ENCODE data around the gene EGFLAM. TPM values are rescaled to one million over a fixed set of nuclear protein-coding genes. Genes with fewer than 3 reads are reported as not detected.

Gene EGFLAM
- total and polyA plus RNA-seq, 8 donors, result 0.82 to 15.7 (median 9.8) TPM

DNA sequence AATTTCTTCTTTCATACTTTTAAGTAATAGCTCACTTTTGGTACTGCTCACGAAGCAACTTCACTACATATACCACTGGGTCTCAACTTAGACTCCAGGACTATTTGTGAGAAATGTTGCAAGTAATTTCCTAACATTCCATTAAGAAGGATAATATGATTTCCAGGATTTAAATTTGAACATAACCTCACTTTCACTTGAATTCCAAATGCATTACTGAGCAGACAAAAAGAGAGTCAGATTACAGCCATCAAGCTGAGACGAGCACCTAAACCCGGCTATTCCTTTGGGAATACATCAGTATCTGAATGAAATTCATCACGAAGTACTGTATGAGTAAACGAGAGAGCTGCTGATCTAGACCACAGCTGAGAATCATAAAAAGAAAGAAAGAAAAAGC, 250.8 kb downstream of the EGFLAM start:
- no peaks in the 10 kb centered on the region for H3K36me3 ChIP-seq
- ATAC-seq (no peak), DNase-seq (no peak)
- no peaks in the 10 kb centered on the region for H3K27me3 ChIP-seq
- H3K27ac ChIP-seq, result no peak overlapping the region
- TF ChIP-seq, protein P1, sequence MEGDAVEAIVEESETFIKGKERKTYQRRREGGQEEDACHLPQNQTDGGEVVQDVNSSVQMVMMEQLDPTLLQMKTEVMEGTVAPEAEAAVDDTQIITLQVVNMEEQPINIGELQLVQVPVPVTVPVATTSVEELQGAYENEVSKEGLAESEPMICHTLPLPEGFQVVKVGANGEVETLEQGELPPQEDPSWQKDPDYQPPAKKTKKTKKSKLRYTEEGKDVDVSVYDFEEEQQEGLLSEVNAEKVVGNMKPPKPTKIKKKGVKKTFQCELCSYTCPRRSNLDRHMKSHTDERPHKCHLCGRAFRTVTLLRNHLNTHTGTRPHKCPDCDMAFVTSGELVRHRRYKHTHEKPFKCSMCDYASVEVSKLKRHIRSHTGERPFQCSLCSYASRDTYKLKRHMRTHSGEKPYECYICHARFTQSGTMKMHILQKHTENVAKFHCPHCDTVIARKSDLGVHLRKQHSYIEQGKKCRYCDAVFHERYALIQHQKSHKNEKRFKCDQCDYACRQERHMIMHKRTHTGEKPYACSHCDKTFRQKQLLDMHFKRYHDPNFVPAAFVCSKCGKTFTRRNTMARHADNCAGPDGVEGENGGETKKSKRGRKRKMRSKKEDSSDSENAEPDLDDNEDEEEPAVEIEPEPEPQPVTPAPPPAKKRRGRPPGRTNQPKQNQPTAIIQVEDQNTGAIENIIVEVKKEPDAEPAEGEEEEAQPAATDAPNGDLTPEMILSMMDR (IDR thresholded peaks at IDR 0.05), result no peak
- H3K4me1 ChIP-seq, result no peaks in the 10 kb centered on the region
- H3K9me3 ChIP-seq, result no peaks in the 10 kb centered on the region
- no peak overlapping the region for H3K4me3 ChIP-seq
- intact Hi-C loops (cut with DNase I), result no loop called here

All from left lung (tissue), 10 donors.